Right lobe of liver (tissue), 4 donors: Measurements from ENCODE around the gene PIANP.

Experiments
- CTCF ChIP-seq, 4 donors: fragments of 200-600 bp in 3 of 4; fragments of 450-650 bp in 1 of 4; IDR thresholded peaks; one replicate each; pipeline versions ENCODE4 v1.5.1 to v1.8.0; 2016 to 2022; ENCODE audit warnings: antibody characterized with exemption in 4 of 4, mild to moderate bottlenecking in 2 of 4
- POLR2A ChIP-seq: fragments of 450-650 bp; IDR thresholded peaks from one replicate; pipeline ENCODE4 v1.6.1; 2017; ENCODE audit warnings: antibody characterized with exemption, mild to moderate bottlenecking
- donor health status: DM: no; HTN: no; CAD: no.
- donor health status: DM: no; HTN: no; CAD: no.
- donor health status: DM: no; HTN: yes; CAD: no.

- TF ChIP-seq POLR2A (no peak), CTCF (IDR thresholded peaks at IDR 0.05) (no peak)
Measured at GRCh38 chr12:6653987-6654386, 46.6 kb downstream of the PIANP start.
